Neural progenitor cell (in vitro differentiated cells): Measurements from ENCODE around the gene ABTB2. TPM values are rescaled to one million over a fixed set of nuclear protein-coding genes. Genes with fewer than 3 reads are reported as not detected.

Experiments
- DNase-seq: peaks from one replicate; pipeline ENCODE4 v3.0.0-alpha.2; 2016; ENCODE audit warnings: low spot score
- H2AFZ ChIP-seq: fragments of 200-600 bp; sonication (generic); replicated peaks from 2 replicates; pipeline ENCODE4 v1.6.1; 2016; ENCODE audit warnings: antibody characterized with exemption
- H3F3A ChIP-seq: fragments of 200-600 bp; sonication (generic); 2 replicates; pipeline ENCODE4 v1.6.1; 2016; ENCODE audit warnings: antibody characterized with exemption, low read depth
- H3K27ac ChIP-seq: fragments of 200-600 bp; sonication (generic); 2 replicates; pipeline ENCODE4 v1.5.1; 2016; ENCODE audit warnings: mild to moderate bottlenecking
- H3K27me3 ChIP-seq: fragments of 200-600 bp; sonication (generic); 2 replicates; pipeline ENCODE4 v1.6.1; 2016; ENCODE audit warnings: mild to moderate bottlenecking, moderate library complexity
- H3K36me3 ChIP-seq: fragments of 200-600 bp; sonication (generic); 2 replicates; pipeline ENCODE4 v1.5.1; 2016
- H3K4me1 ChIP-seq: fragments of 200-600 bp; sonication (generic); 2 replicates; pipeline ENCODE4 v1.6.1; 2016; ENCODE audit warnings: mixed run types
- H3K4me2 ChIP-seq: fragments of 200-600 bp; sonication (generic); 2 replicates; pipeline ENCODE4 v1.6.1; 2016
- H3K4me3 ChIP-seq: fragments of 200-600 bp; sonication (generic); 2 replicates; pipeline ENCODE4 v1.5.1; 2016
- H3K79me2 ChIP-seq: fragments of 200-600 bp; sonication (generic); 2 replicates; pipeline ENCODE4 v1.6.1; 2016; ENCODE audit warnings: low read depth
- H3K9ac ChIP-seq: fragments of 200-600 bp; sonication (generic); 2 replicates; pipeline ENCODE4 v1.6.1; 2016
- H3K9me3 ChIP-seq: fragments of 200-600 bp; sonication (generic); 2 replicates; pipeline ENCODE4 v1.5.1; 2016; ENCODE audit warnings: low read depth
- H4K20me1 ChIP-seq: fragments of 200-600 bp; sonication (generic); 2 replicates; pipeline ENCODE4 v1.6.1; 2016; ENCODE audit warnings: low read depth
- H3K27ac Mint-ChIP-seq: 3 replicates; pipeline ENCODE4 v1.8.0; 2021; ENCODE audit warnings: mixed read lengths
- H3K27me3 Mint-ChIP-seq: 2 replicates; pipeline ENCODE4 v1.8.0; 2022; ENCODE audit warnings: low read depth, mild to moderate bottlenecking, inconsistent platforms, moderate library complexity, mixed read lengths; ENCODE audit not compliant: insufficient read depth
- H3K36me3 Mint-ChIP-seq: 3 replicates; pipeline ENCODE4 v1.8.0; 2021; ENCODE audit warnings: mixed read lengths
- H3K4me1 Mint-ChIP-seq: 3 replicates; pipeline ENCODE4 v1.8.0; 2021; ENCODE audit warnings: mixed read lengths
- H3K4me3 Mint-ChIP-seq: 3 replicates; pipeline ENCODE4 v1.8.0; 2021; ENCODE audit warnings: mild to moderate bottlenecking, moderate library complexity, mixed read lengths
- H3K9me3 Mint-ChIP-seq: 3 replicates; pipeline ENCODE4 v1.8.0; 2020; ENCODE audit warnings: mixed read lengths
- EZH2 ChIP-seq: fragments of 200-600 bp; sonication (generic); IDR thresholded peaks from 2 replicates; pipeline ENCODE4 v1.6.1; 2017; ENCODE audit warnings: antibody characterized with exemption, mild to moderate bottlenecking, moderate library complexity
- EZH2phosphoT487 ChIP-seq: fragments of 200-600 bp; sonication (generic); IDR thresholded peaks from 2 replicates; pipeline ENCODE4 v1.6.1; 2017; ENCODE audit warnings: antibody characterized with exemption
- total RNA-seq: library from RNA; depleted of rRNA; stranded (reverse); fragments of >200 nt; gene quantifications from 2 replicates; pipeline ENCODE4 v1.2.3, GENCODE V29; 2015; ENCODE audit warnings: low replicate concordance
- TF ChIP-seq, protein P1 (sequence below): fragments of 200-600 bp; sonication (generic); IDR thresholded peaks from 2 replicates; pipeline ENCODE4 v1.5.1; 2017; ENCODE audit warnings: antibody characterized with exemption, mild to moderate bottlenecking

The ABTB2 gene
- total RNA-seq, 1 donor from 2014 or later, result 0.37 TPM

DNA sequence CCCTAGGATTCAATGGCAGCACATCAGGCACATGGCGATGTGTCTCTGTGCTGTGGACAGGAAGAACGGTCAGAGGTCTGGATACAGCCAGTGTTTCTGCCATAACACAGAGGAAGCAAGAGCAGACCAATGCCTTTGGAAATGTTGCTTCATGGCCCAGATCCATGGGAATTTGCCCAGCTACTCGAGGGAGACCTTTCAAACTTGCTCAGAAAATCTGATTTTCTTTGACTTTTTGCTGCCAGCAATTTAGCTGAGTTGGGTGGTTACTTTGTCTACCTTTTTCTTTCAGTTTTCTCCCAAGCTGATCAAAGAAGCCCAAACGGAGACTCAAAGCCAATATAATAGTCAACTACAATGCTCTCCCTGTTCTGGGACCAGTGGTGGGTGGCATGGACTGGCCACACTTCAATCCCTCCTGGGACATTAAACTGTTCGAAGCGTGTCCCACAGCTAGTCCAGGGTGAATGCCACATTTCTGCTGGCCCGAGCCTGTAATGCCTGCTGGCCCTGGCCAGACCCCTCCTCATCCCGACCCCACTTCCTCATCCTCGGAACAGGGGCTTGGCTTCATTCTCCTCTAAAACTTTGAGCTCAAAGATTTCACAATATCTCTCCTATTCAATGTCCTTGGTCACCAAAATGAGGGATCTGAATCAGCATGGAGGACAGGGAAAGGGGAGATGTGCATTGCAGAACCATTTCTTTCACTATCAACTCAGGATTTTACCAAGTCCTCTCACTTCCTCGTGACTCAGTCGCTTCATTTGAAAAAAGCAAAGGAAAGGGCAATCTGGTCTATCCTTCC is 93.3 kb downstream of the ABTB2 start:
- Mint-ChIP-seq H3K27me3 (peaks cover 10% of the 10 kb centered on the region), H3K36me3 (no peaks in the 10 kb centered on the region), H3K4me1 (peaks cover 61% of the 10 kb centered on the region), H3K27ac (peak overlapping the region; percentile 54), H3K9me3 (no peaks in the 10 kb centered on the region), H3K4me3 (no peak overlapping the region)
- Histone ChIP-seq H3F3A (peaks cover 6% of the 10 kb centered on the region), H3K4me1 (peaks cover 20% of the 10 kb centered on the region), H3K4me2 (no peak overlapping the region), H3K79me2 (no peaks in the 10 kb centered on the region), H4K20me1 (no peaks in the 10 kb centered on the region), H3K36me3 (no peaks in the 10 kb centered on the region), H3K9ac (no peak overlapping the region), H3K9me3 (no peaks in the 10 kb centered on the region), H2AFZ (no peak overlapping the region), H3K4me3 (no peak overlapping the region), H3K27me3 (no peaks in the 10 kb centered on the region), H3K27ac (no peak overlapping the region)
- no peak for DNase-seq
- TF ChIP-seq EZH2, result no peak
- TF ChIP-seq EZH2phosphoT487, result no peak
- TF ChIP-seq, protein P1, sequence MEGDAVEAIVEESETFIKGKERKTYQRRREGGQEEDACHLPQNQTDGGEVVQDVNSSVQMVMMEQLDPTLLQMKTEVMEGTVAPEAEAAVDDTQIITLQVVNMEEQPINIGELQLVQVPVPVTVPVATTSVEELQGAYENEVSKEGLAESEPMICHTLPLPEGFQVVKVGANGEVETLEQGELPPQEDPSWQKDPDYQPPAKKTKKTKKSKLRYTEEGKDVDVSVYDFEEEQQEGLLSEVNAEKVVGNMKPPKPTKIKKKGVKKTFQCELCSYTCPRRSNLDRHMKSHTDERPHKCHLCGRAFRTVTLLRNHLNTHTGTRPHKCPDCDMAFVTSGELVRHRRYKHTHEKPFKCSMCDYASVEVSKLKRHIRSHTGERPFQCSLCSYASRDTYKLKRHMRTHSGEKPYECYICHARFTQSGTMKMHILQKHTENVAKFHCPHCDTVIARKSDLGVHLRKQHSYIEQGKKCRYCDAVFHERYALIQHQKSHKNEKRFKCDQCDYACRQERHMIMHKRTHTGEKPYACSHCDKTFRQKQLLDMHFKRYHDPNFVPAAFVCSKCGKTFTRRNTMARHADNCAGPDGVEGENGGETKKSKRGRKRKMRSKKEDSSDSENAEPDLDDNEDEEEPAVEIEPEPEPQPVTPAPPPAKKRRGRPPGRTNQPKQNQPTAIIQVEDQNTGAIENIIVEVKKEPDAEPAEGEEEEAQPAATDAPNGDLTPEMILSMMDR, result no peak

DNA sequence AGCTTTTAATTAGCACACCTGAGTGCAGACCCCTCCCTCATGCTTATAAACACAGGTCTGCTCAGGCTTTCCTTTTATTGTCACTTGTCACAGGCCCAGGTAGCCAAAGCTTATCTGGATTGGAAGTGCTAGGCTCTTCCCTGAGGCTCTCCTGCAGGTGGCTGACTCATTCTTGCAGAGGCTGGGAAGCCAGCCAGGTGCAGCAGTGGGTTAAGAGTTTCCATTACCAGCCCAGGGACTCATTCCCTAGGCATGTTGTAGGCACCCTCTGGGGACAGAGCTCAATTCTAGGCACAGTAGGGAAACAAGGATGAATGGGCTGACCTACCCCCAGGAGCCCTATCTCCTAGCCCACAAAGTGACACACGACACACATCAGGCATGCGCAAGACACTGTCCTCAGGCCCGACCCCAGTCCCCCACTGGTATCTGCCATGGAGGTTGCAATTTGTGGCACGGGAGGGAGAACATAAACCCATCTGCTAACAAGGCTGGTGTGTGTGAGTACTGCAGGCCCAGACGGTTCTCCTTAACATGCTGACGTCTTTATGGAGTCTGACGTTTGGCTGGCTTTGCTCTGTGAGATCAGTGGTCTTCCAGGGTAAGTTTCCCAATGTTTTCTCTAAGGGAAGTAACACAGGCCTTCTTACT is 94.2 kb downstream of the ABTB2 start:
- TF ChIP-seq, protein P1, result no peak
- no peak for TF ChIP-seq EZH2phosphoT487
- Histone ChIP-seq H3K4me2 (no peak overlapping the region), H4K20me1 (no peaks in the 10 kb centered on the region), H3K79me2 (no peaks in the 10 kb centered on the region), H3K27ac (no peak overlapping the region), H3K9ac (no peak overlapping the region), H3K9me3 (no peaks in the 10 kb centered on the region), H2AFZ (no peak overlapping the region), H3K36me3 (no peaks in the 10 kb centered on the region), H3K4me1 (peaks cover 17% of the 10 kb centered on the region), H3F3A (peaks cover 6% of the 10 kb centered on the region), H3K4me3 (no peak overlapping the region), H3K27me3 (no peaks in the 10 kb centered on the region)
- no peak overlapping the region for H3K4me3 Mint-ChIP-seq
- no peaks in the 10 kb centered on the region for H3K9me3 Mint-ChIP-seq
- peaks cover 52% of the 10 kb centered on the region for H3K4me1 Mint-ChIP-seq
- H3K36me3 Mint-ChIP-seq, result no peaks in the 10 kb centered on the region
- no peak for DNase-seq
- H3K27me3 Mint-ChIP-seq, result peaks cover 7% of the 10 kb centered on the region
- H3K27ac Mint-ChIP-seq, result peak overlapping the region; percentile 54

DNA sequence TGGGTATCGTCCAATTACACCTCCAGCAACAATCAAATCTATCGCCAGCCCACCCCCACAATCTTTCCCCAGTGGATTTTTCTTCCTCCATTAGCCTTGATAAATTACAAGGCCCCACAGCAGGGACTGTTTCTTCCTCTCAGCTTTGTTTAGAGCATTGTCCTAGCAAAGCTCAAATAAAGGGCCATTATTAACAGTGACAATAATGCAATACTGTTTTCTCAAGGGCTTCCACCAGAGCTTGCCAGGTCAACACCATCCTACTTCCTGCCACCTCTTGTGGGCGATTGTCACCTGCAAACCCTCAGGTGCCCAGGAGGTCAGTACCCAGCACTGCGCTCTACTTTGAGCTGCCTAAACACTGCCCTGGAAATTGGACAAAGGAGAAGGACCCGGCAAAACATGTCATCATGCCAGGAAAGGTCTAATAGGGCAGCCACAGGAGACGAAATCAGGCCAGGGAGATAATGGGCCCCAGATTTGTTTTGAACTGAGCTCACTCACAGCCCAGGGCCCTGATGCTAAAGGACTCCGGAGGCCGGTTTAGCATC is 95.2 kb downstream of the ABTB2 start:
- H3K4me3 Mint-ChIP-seq, result no peak overlapping the region
- no peaks in the 10 kb centered on the region for H4K20me1 ChIP-seq
- no peak overlapping the region for H3K9ac ChIP-seq
- H3K4me2 ChIP-seq, result peak overlapping the region; percentile 22
- H3K27me3 ChIP-seq, result no peaks in the 10 kb centered on the region
- H3K27ac ChIP-seq, result no peak overlapping the region
- no peaks in the 10 kb centered on the region for H3K79me2 ChIP-seq
- H3K36me3 ChIP-seq, result no peaks in the 10 kb centered on the region
- DNase-seq, result no peak
- H3K9me3 ChIP-seq, result no peaks in the 10 kb centered on the region
- peaks cover 17% of the 10 kb centered on the region for H3K4me1 ChIP-seq
- H3K36me3 Mint-ChIP-seq, result no peaks in the 10 kb centered on the region
- H2AFZ ChIP-seq, result no peak overlapping the region
- H3F3A ChIP-seq, result peaks cover 6% of the 10 kb centered on the region
- TF ChIP-seq, protein P1, result no peak
- TF ChIP-seq EZH2phosphoT487 (no peak), EZH2 (no peak)
- peaks cover 4% of the 10 kb centered on the region for H3K27me3 Mint-ChIP-seq
- H3K27ac Mint-ChIP-seq, result peak overlapping the region; percentile 91
- no peaks in the 10 kb centered on the region for H3K9me3 Mint-ChIP-seq
- no peak overlapping the region for H3K4me3 ChIP-seq
- peaks cover 49% of the 10 kb centered on the region for H3K4me1 Mint-ChIP-seq
